GM18526 (cell line): ENCODE results near the gene MS4A6E.

Experiments used
- POLR2A ChIP-seq: IDR thresholded peaks from 3 replicates; pipeline ENCODE4 v1.6.1; 2011; ENCODE audit not compliant: insufficient read length; ENCODE audit errors: extremely low read depth

Gene MS4A6E

GRCh38 chr11:60363542-60364470 is 36.8 kb downstream of the MS4A6E start:
- TF ChIP-seq POLR2A: no peak

GRCh38 chr11:60367009-60367408 is 40.0 kb downstream of the MS4A6E start:
- TF ChIP-seq POLR2A: no peak

DNA sequence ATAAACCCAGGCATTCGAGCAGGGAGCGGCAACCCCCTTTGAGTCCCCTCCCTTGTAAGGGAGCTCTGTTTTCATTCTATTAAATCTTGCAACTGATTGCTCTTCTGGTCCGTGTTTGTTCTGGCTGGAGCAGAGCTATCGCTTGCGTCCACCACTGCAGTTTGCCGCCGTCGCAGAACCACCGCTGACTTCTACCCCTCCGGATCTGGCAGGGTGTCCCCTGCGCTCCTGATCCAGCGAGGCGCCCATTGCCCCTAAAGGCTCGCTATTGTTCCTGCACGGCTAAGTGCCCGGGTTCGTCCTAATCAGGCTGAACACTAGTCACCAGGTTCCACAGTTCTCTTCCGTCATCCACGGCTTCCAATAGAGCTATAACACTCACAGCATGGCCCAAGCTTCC is 40.8 kb downstream of the MS4A6E start:
- no peak for TF ChIP-seq POLR2A

DNA sequence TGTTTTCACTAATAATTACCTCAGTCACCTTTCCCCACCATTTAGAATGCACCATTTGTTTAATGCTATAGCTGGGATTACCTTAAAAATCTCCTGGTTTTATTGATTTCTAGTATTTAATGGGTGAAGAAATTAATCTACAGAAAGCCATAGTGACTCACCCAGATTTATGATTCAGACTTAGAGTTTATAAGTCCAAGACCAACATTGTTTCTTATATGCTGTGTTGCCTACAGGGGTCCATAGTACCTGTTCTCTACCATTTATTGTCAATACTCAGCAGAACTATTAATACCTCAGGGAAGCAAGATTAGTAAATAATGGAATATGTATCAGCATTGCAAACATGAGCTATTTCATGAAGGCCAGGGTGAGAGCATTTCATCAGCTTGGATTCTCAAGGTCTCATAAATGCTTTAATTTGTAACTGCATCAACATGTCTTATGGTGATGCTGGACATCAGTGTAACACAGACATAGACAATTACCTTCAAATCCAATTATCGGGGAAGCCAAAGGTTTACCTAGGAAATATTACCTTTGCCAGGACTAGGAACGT is 43.3 kb downstream of the MS4A6E start:
- TF ChIP-seq POLR2A: no peak

DNA sequence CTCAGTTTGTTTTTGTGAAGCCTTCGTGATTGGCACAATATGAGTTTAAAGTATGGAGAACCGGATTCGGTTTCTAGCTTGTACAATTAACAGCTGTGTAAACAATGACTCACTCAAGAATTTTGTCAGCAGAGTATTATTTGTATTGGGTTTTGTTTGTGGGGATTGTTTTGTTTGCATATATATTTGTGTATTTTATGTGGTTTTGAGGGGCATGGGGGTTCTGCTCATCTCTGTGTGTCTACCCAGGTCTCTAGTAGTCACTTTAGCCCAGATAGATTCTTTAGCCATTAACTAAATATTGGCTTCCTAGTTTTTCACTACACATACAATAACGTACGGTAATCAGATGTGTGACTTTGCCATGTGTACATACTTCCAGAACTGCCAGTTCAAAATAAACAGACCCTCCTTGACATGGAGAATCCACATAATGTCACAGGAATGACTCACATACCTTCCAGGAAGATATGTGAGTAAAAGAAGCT is 43.8 kb downstream of the MS4A6E start:
- TF ChIP-seq POLR2A: no peak

GRCh38 chr11:60371386-60371785 is 44.3 kb downstream of the MS4A6E start:
- TF ChIP-seq POLR2A: no peak

- TF ChIP-seq POLR2A: no peak
These were observed 44.8 kb downstream of the MS4A6E start for GRCh38 chr11:60371854-60372253.

GRCh38 chr11:60372767-60373166 is 45.7 kb downstream of the MS4A6E start:
- TF ChIP-seq POLR2A: no peak

- no peak for TF ChIP-seq POLR2A
These were observed 48.3 kb downstream of the MS4A6E start for GRCh38 chr11:60375316-60375715.

- no peak for TF ChIP-seq POLR2A
These were observed 49.5 kb downstream of the MS4A6E start for GRCh38 chr11:60376601-60377000.

DNA sequence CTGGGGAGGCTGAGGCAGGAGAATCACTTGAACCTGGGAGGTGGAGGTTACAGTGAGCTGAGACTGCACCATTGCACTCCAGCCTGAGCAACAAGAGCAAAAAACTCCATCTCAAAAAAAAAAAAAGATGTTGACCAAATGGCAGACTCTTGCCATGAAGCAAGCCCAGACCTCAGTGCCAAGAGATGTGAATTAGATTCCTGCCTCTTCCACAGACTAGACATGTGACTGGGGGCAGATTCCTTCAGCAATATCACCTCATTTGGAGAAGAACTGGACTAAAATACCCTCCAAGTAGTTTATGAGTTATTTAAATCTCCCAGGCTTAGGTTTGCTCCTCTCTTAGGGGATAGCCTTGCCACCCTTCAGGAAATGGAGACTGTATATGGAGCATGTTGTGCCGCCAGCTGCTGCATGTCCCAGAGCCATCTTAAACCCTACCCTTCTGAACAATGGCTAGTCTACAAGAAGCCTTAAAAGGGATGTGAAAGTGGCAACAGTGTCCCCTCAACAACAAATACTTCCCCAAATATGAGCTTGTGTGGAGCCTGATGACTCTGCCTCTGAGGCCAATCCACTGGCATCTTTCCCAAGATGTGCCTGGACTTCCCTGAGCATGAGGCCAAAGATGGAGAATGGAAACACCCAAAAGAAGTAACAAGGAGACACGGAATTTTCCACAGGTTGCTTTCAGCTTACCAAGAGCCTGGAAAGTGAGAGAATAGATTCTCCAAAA is 50.5 kb downstream of the MS4A6E start:
- TF ChIP-seq POLR2A: no peak

- TF ChIP-seq POLR2A: no peak
These were observed 51.3 kb downstream of the MS4A6E start, which contains the start of gene MS4A7 for GRCh38 chr11:60378354-60378753. Gene MS4A7, plus strand, starts transcription at chr11:60378532. Its CDS starts 4,610 bp downstream, at chr11:60383142.

- TF ChIP-seq POLR2A: no peak
These were observed 62.3 kb downstream of the MS4A6E start for GRCh38 chr11:60389279-60389910.

DNA sequence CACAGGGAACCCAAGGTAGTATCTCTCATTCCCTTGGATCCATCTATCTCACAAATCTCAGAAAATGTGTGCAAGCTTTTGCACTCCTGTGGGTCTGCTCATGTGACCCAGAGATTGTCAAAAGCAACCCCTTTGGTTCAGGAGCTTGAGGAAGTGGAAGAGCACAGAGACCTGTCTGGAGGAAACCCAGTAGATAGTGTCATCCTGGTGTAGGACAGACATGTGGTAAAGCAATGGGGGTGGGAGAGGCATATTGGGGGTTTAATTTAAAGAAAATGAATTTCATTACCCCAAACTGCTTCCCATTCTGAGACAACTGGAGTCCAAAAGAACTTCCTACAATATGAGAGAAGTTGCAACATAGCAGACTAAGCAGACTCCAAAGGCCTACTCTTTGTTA is 63.4 kb downstream of the MS4A6E start:
- TF ChIP-seq POLR2A: no peak
